Psoas muscle (tissue), 8 donors: ENCODE data around the gene TOGARAM2. TPM values are rescaled to one million over a fixed set of nuclear protein-coding genes. Genes with fewer than 3 reads are reported as not detected.

Experiments used
- ATAC-seq, 4 donors: fragments of 200-7000 bp; cut with Tn5 transposase; one replicate each; pipeline ENCODE4 v1.9.1; 2020; ENCODE audit warnings: moderate library complexity in 3 of 4, mild to moderate bottlenecking in 2 of 4
- DNase-seq, 2 donors: peaks; one replicate each; pipeline ENCODE4 v3.0.0-alpha.2; 2020
- H3K27ac ChIP-seq: fragments of 200-600 bp; one replicate; pipeline ENCODE4 v1.8.0; 2022
- H3K27me3 ChIP-seq, 3 donors: fragments of 200-600 bp in 1 of 3; one replicate each; pipeline versions ENCODE4 v1.6.1 to v1.8.0; 2013 to 2022; ENCODE audit warnings: low read length in 2 of 3, mild to moderate bottlenecking in 2 of 3, moderate library complexity in 1 of 3; ENCODE audit not compliant: insufficient read depth in 3 of 3
- H3K36me3 ChIP-seq, 2 donors: fragments of 200-600 bp in 1 of 2; one replicate each; pipeline versions ENCODE4 v1.6.1 to v1.8.0; 2013 to 2022; ENCODE audit warnings: low read depth in 1 of 2, mild to moderate bottlenecking in 1 of 2, moderate library complexity in 1 of 2; ENCODE audit not compliant: insufficient read depth in 1 of 2
- H3K4me1 ChIP-seq: fragments of 200-600 bp; one replicate; pipeline ENCODE4 v1.8.0; 2022
- H3K4me3 ChIP-seq: fragments of 200-600 bp; one replicate; pipeline ENCODE4 v1.8.0; 2022; ENCODE audit warnings: mild to moderate bottlenecking
- H3K9me3 ChIP-seq: fragments of 200-600 bp; one replicate; pipeline ENCODE4 v1.8.0; 2022
- CTCF ChIP-seq: fragments of 200-600 bp; IDR thresholded peaks from one replicate; pipeline ENCODE4 v1.8.0; 2022; ENCODE audit warnings: antibody characterized with exemption
- WGBS, 3 donors: extraction: QIAGEN DNeasy Blood & Tissue Kit; methylation state at CpG; one replicate each; pipeline versions ENCODE4 v1.1.6 to v1.1.7; 2013; 5-methylcytosine and 5-hydroxymethylcytosine counted together
- intact Hi-C, 2 donors: fragments of 100-400 bp; cut with DNase I; formaldehyde crosslinking; loops; one replicate each; pipeline versions ENCODE4 v1.11.0 to v1.14.2; 2022
- polyA plus RNA-seq, 3 donors: library from polyadenylated mRNA; stranded (reverse); fragments of 200-250 nt; gene quantifications; one replicate each; pipeline ENCODE4 v1.2.3, GENCODE V29; 2013
- total RNA-seq, 4 donors: library from RNA; stranded (reverse); fragmentation: NEBNext Ultra II Directional in 2 of 4; extraction: Animal tissue kit (Norgen Biotek cat#: 25700) in 2 of 4; gene quantifications; one replicate each; pipeline versions ENCODE4 v1.2.1 to v1.2.4, GENCODE V29; 2021 to 2023
- donor health status: healthy with polysubstance abuse.
- donor health status: DM: no; HTN: no; CAD: no; lungs with moderate emphysema.
- donor health status: Bipolar disorder and iron deficiency.
- donor health status: healthy.
- donor health status: DM: yes; HTN: yes; CAD: no.
- donor health status: DM: no; HTN: no; CAD: no.
- donor health status: DM: no; HTN: no; CAD: no.
- donor health status: DM: yes; HTN: yes; CAD: no.

The TOGARAM2 gene
- total and polyA plus RNA-seq, 7 donors: 2.2 to 98.4 (median 28.6) TPM

GRCh38 chr2:29066271-29066860, 85.3 kb downstream of the TOGARAM2 start:
- ATAC-seq (peak in 3 of 4 donors; percentile 38 to 44 (median 40)), DNase-seq (no peak)
- Histone ChIP-seq H3K27me3 (no peaks in the 10 kb centered on the region), H3K36me3 (no peaks in the 10 kb centered on the region), H3K9me3 (no peaks in the 10 kb centered on the region), H3K4me3 (no peak overlapping the region), H3K4me1 (peaks cover 16% of the 10 kb centered on the region), H3K27ac (no peak overlapping the region)
- no peak for TF ChIP-seq CTCF
- WGBS, 3 donors: 87 to 91% (median 89%) methylated on average over 8 of the region's 8 CpGs
- intact Hi-C loops: loop anchor here in 1 of 2 donors (5.0 kb wide), 1 partner anchor 46 kb away; no protein-coding TSS in a partner anchor

- intact Hi-C loops: loop anchor here in 1 of 2 donors (5.0 kb wide), 1 partner anchor 45 kb away; no protein-coding TSS in a partner anchor
Measured at GRCh38 chr2:29066997-29067605, 86.0 kb downstream of the TOGARAM2 start.

GRCh38 chr2:29068513-29068912, 87.4 kb downstream of the TOGARAM2 start:
- 83 to 90% (median 85%) methylated on average over 7 of the region's 7 CpGs for WGBS, 3 donors
- DNase-seq: no peak
- intact Hi-C loops: loop anchor here in 1 of 2 donors (5.0 kb wide), 1 partner anchor 44 kb away; no protein-coding TSS in a partner anchor
- Histone ChIP-seq H3K27ac (no peak overlapping the region), H3K36me3 (no peaks in the 10 kb centered on the region), H3K4me3 (no peak overlapping the region), H3K4me1 (peaks cover 11% of the 10 kb centered on the region), H3K9me3 (no peaks in the 10 kb centered on the region), H3K27me3 (no peaks in the 10 kb centered on the region)
- no peak for TF ChIP-seq CTCF
- no peak for ATAC-seq

More at GRCh38 chr2:29066997-29067605, 86.0 kb downstream of the TOGARAM2 start:
- Histone ChIP-seq H3K4me3 (no peak overlapping the region), H3K9me3 (no peaks in the 10 kb centered on the region), H3K4me1 (peaks cover 16% of the 10 kb centered on the region), H3K36me3 (no peaks in the 10 kb centered on the region), H3K27ac (no peak overlapping the region), H3K27me3 (no peaks in the 10 kb centered on the region)
- no peak for DNase-seq
- TF ChIP-seq CTCF: no peak
- 59 to 78% (median 76%) methylated on average over 7 of the region's 7 CpGs for WGBS, 3 donors
- ATAC-seq: peak in 1 of 4 donors; percentile 20

- Histone ChIP-seq H3K9me3 (no peaks in the 10 kb centered on the region), H3K4me1 (no peaks in the 10 kb centered on the region), H3K27ac (no peak overlapping the region), H3K36me3 (no peaks in the 10 kb centered on the region), H3K27me3 (no peaks in the 10 kb centered on the region), H3K4me3 (no peak overlapping the region)
- ATAC-seq: no peak
- DNase-seq: no peak
- 86 to 92% (median 87%) methylated on average over 12 of the region's 12 CpGs for WGBS, 3 donors
- intact Hi-C loops: no loop called here
- TF ChIP-seq CTCF: no peak
Measured at GRCh38 chr2:29070526-29070925, 89.4 kb downstream of the TOGARAM2 start.
